AG04450 (cell line): ENCODE measurements around the gene DIDO1. TPM values are rescaled to one million over a fixed set of nuclear protein-coding genes. Genes with fewer than 3 reads are reported as not detected.

Experiments
- CTCF ChIA-PET: fragments of 300-600, 350-600 bp; formaldehyde crosslinking; extraction: SDS; loops from one replicate; lab custom pipeline; 2022; ENCODE audit warnings: antibody characterized with exemption, inconsistent platforms; lab: Charles Lee
- POLR2A ChIA-PET: fragments of 350-600 bp; formaldehyde crosslinking; extraction: SDS; loops from one replicate; lab custom pipeline; 2021; ENCODE audit warnings: antibody characterized with exemption, inconsistent platforms; lab: Yijun Ruan, JAX
- DNase-seq: peaks from one replicate; pipeline ENCODE4 v3.0.0-alpha.2; 2011; ENCODE audit warnings: low read depth, low spot score
- H3K27ac ChIP-seq: one replicate; pipeline ENCODE4 v1.5.1; 2012; ENCODE audit warnings: low read depth, low read length, control low read depth
- H3K27me3 ChIP-seq: one replicate; pipeline ENCODE4 v1.6.0; 2012; ENCODE audit warnings: low read length; ENCODE audit not compliant: control insufficient read depth, insufficient read depth
- H3K4me3 ChIP-seq: 2 replicates; pipeline ENCODE4 v1.5.1; 2011; ENCODE audit warnings: mild to moderate bottlenecking, low read depth, low read length, control low read depth
- H3K9me3 ChIP-seq: 2 replicates; pipeline ENCODE4 v1.5.1; 2012; ENCODE audit warnings: low read length; ENCODE audit not compliant: control insufficient read depth, insufficient read depth
- CTCF ChIP-seq: IDR thresholded peaks from 2 replicates; pipeline ENCODE4 v1.5.1; 2011; ENCODE audit warnings: low read depth, low read length, control low read depth, inconsistent platforms
- polyA plus RNA-seq: library from polyadenylated mRNA; depleted of rRNA; stranded (reverse); fragments of >200 nt; gene quantifications from 2 replicates; pipeline ENCODE4 v1.2.3, GENCODE V29; 2011

Gene DIDO1
- polyA plus RNA-seq, 1 experiment = 22.1 TPM

- CTCF ChIA-PET = interaction anchor here (0.6 to 1.0 kb wide), 3 partner anchors 11 to 38 kb away, joined by 3 to 4 read pairs (median 3); no protein-coding TSS in a partner anchor
- peak overlapping the region; percentile 95 for H3K4me3 ChIP-seq
- DNase-seq = peak; percentile 90
- H3K27me3 ChIP-seq = no peaks in the 10 kb centered on the region
- peaks cover 3% of the 10 kb centered on the region; the same call in 1 of the 2 replicates for H3K9me3 ChIP-seq
- POLR2A ChIA-PET = interaction anchor here (0.6 to 2.5 kb wide), 13 partner anchors 8 to 335 kb away, joined by 3 to 16 read pairs (median 4); partner anchors contain the start of gene TCFL5
- TF ChIP-seq CTCF = no peak
- H3K27ac ChIP-seq = peak overlapping the region; percentile 96
Observed at GRCh38 chr20:62937268-62938104, 11.2 kb upstream of the DIDO1 start.

DNA sequence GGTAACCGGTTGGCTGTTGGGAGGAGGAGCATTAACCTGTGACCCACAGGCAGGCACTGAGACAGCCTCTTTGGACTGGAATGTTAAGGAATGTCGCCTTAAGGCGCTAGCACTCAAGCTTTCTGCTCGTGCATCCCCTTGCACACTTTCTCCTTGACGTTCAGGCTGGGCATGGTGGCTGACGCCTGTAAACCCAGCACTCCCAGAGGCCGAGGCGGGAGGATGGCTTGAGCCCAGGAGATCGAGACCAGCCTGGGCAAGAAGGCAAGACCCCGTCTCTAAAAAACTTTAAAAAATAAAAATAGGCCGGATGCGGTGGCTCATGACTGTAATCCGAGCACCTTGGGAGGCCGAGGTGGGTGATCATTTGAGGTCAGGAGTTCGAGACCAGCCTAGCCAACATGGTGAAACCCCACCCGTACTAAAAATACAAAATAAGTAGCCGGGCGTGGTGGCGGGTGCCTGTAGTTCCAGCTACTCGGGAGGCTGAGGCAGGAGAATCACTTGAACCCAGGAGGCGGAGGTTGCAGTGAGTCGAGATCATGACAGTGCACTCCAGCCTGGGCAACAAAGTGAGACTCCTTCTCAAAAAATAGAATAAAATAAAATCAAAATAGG lies 9.8 kb upstream of the DIDO1 start:
- H3K27me3 ChIP-seq = no peaks in the 10 kb centered on the region
- TF ChIP-seq CTCF = no peak
- H3K27ac ChIP-seq = peak overlapping the region; percentile 39
- DNase-seq = no peak
- H3K9me3 ChIP-seq = peaks cover 3% of the 10 kb centered on the region; the same call in 1 of the 2 replicates
- ChIA-PET POLR2A (no interaction called here), CTCF (interaction anchor here (1.3 to 2.4 kb wide), 3 partner anchors 9 to 37 kb away, joined by 3 to 10 read pairs (median 7); no protein-coding TSS in a partner anchor)
- H3K4me3 ChIP-seq = peak overlapping the region; percentile 95

- ChIA-PET CTCF (interaction anchor here (0.9 to 2.4 kb wide), 6 partner anchors 8 to 295 kb away, joined by 3 to 11 read pairs (median 5); no protein-coding TSS in a partner anchor), POLR2A (interaction anchor here (0.7 to 1.6 kb wide), 2 partner anchors 32 to 68 kb away, joined by 6 read pairs; no protein-coding TSS in a partner anchor)
- no peaks in the 10 kb centered on the region for H3K27me3 ChIP-seq
- TF ChIP-seq CTCF = no peak
- H3K9me3 ChIP-seq = peaks cover 3% of the 10 kb centered on the region; the same call in 1 of the 2 replicates
- no peak for DNase-seq
- H3K4me3 ChIP-seq = no peak overlapping the region
- H3K27ac ChIP-seq = no peak overlapping the region
Observed at GRCh38 chr20:62935204-62935967, 9.1 kb upstream of the DIDO1 start.

DNA sequence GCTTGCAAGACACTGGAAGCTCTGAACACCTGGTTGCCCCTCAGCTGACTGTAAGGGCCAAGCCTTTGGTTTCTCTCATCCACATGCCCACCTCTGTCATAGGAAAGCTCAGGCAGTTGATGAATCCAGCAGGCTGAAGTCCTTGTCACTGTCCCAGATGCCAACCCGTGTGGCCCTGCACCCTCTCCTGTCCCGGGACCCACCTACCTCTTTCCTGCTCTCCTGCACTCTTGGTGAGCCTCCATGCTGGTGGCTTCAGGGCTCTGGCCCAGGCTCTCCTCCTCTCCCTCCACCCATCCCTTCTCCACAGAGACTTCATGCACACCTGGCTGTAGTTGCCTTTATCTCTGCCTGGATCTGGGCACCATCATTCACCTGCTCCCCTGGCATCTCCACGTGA lies 7.7 kb upstream of the DIDO1 start:
- no peak for DNase-seq
- no peak for TF ChIP-seq CTCF
- Histone ChIP-seq H3K27ac (no peak overlapping the region), H3K27me3 (no peaks in the 10 kb centered on the region), H3K4me3 (no peak overlapping the region), H3K9me3 (peaks cover 3% of the 10 kb centered on the region; the same call in 1 of the 2 replicates)
- ChIA-PET CTCF (interaction anchor here (1.0 to 2.4 kb wide), 2 partner anchors 33 to 39 kb away, joined by 6 to 10 read pairs; no protein-coding TSS in a partner anchor), POLR2A (interaction anchor here (1.6 kb wide), 1 partner anchor 31 kb away, joined by 6 read pairs; no protein-coding TSS in a partner anchor)
